OCI-LY7 (cell line): ENCODE results near the gene PHAF1. TPM values are rescaled to one million over a fixed set of nuclear protein-coding genes. Genes with fewer than 3 reads are reported as not detected.

Experiments used
- BruUV-seq: library from RNA; stranded (reverse); fragments of 400-500 nt; replicated peaks from 2 replicates; lab custom pipeline; 2021; lab: Mats Ljungman, UMichigan
- CTCF ChIA-PET: fragments of 300-600 bp; sonication (Branson Sonifier 250); formaldehyde crosslinking; loops from one replicate; lab custom pipeline; 2022; ENCODE audit warnings: antibody characterized with exemption; ENCODE audit not compliant: unreplicated experiment; lab: Charles Lee
- POLR2A ChIA-PET: fragments of 300-600 bp; sonication (Branson Sonifier 250); formaldehyde crosslinking; loops from one replicate; lab custom pipeline; 2022; ENCODE audit warnings: antibody characterized with exemption; lab: Charles Lee
- DNase-seq: peaks from one replicate; pipeline ENCODE4 v3.0.0-alpha.2; 2015; ENCODE audit warnings: low spot score
- H2AFZ ChIP-seq: fragments of 200-600 bp; sonication (generic), shearing (Covaris generic); 2 replicates; pipeline ENCODE4 v1.6.1; 2014; ENCODE audit warnings: mild to moderate bottlenecking, antibody characterized with exemption, low read length, moderate library complexity
- H3K27ac ChIP-seq: fragments of 200-600 bp; sonication (generic); 2 replicates; pipeline ENCODE4 v1.5.1; 2014; ENCODE audit warnings: mixed run types, low read depth, mild to moderate bottlenecking, moderate library complexity, low read length, inconsistent platforms; ENCODE audit not compliant: poor library complexity, severe bottlenecking
- H3K36me3 ChIP-seq: fragments of 200-600 bp; sonication (generic); 2 replicates; pipeline ENCODE4 v1.6.1; 2014; ENCODE audit warnings: mild to moderate bottlenecking, antibody characterized with exemption, low read length, moderate library complexity, mixed read lengths; ENCODE audit not compliant: insufficient read depth
- H3K4me1 ChIP-seq: fragments of 200-600 bp; sonication (generic); 2 replicates; pipeline ENCODE4 v1.5.1; 2014; ENCODE audit warnings: mild to moderate bottlenecking, low read length; ENCODE audit not compliant: insufficient read depth, poor library complexity, severe bottlenecking
- H3K4me2 ChIP-seq: fragments of 200-600 bp; sonication (generic); 2 replicates; pipeline ENCODE4 v1.6.1; 2014; ENCODE audit warnings: mild to moderate bottlenecking, low read length
- H3K4me3 ChIP-seq: fragments of 200-600 bp; sonication (generic); 2 replicates; pipeline ENCODE4 v1.5.1; 2014; ENCODE audit warnings: mild to moderate bottlenecking, low read depth, low read length; ENCODE audit not compliant: poor library complexity, severe bottlenecking
- H3K79me2 ChIP-seq: fragments of 200-600 bp; sonication (generic); 2 replicates; pipeline ENCODE4 v1.6.1; 2016; ENCODE audit warnings: low read depth, mild to moderate bottlenecking, low read length, moderate library complexity, mixed read lengths; ENCODE audit not compliant: insufficient read depth
- H3K9me2 ChIP-seq: fragments of 200-600 bp; sonication (generic); 2 replicates; pipeline ENCODE4 v1.6.1; 2016; ENCODE audit warnings: mild to moderate bottlenecking, low read length, mixed read lengths; ENCODE audit not compliant: insufficient read depth
- H3K9me3 ChIP-seq: fragments of 200-600 bp; sonication (generic); 2 replicates; pipeline ENCODE4 v1.6.1; 2014; ENCODE audit warnings: mild to moderate bottlenecking, mixed run types, low read length, mixed read lengths
- H4K20me1 ChIP-seq: fragments of 200-600 bp; sonication (generic); 2 replicates; pipeline ENCODE4 v1.6.1; 2014; ENCODE audit warnings: mild to moderate bottlenecking, antibody characterized with exemption, low read length, moderate library complexity, mixed read lengths; ENCODE audit not compliant: insufficient read depth
- CTCF ChIP-seq: fragments of 200-600 bp; sonication (generic); conservative IDR thresholded peaks from 2 replicates; pipeline ENCODE4 v1.5.1; 2014; ENCODE audit warnings: mild to moderate bottlenecking, antibody characterized with exemption, low read length, moderate library complexity, mixed read lengths
- EZH2phosphoT487 ChIP-seq: fragments of 200-600 bp; sonication (generic); IDR thresholded peaks from 2 replicates; pipeline ENCODE4 v1.6.1; 2018; ENCODE audit warnings: low read depth, borderline replicate concordance, mild to moderate bottlenecking, mixed run types, antibody characterized with exemption, low read length, moderate library complexity, mixed read lengths
- intact Hi-C: fragments of 100-400 bp; cut with micrococcal nuclease; formaldehyde crosslinking; loops from one replicate; pipeline ENCODE4 v1.10.0; 2022; ENCODE audit not compliant: unreplicated experiment
- total RNA-seq, 2 experiments: library from RNA; depleted of rRNA in 1 of 2; stranded (reverse); fragments of >200 nt in 1 of 2; shearing (Covaris generic) in 1 of 2; gene quantifications; 2 replicates each; pipeline ENCODE4 v1.2.3, GENCODE V29; 2014 to 2022

The PHAF1 gene
- total RNA-seq, 2 experiments from 2014 or later, result 13.9 to 16.8 TPM

DNA sequence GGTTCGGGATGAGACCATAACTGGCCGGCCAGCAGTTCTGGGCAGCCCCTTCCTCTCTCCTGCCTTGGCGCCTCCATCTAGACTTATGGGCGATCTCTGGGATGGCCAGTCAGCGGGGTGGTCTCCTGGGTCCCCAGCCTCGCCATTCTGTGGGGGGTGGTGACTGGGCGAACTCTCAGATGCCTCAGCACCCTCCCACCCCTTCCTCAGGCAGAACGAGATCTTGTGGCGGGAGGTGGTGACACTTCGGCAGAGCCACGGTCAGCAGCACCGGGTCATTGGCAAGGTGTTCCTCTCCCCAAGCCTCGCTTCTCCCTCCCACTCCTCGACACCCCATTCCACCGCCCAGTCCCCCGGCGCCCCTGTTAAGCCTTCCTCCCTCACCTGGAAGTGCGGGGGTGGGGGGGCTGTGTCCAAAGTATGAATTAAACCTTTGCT is 56.4 kb downstream of the PHAF1 start:
- no peak for TF ChIP-seq EZH2phosphoT487
- no peak for TF ChIP-seq CTCF
- Histone ChIP-seq H3K79me2 (no peaks in the 10 kb centered on the region), H3K9me2 (no peaks in the 10 kb centered on the region), H4K20me1 (no peaks in the 10 kb centered on the region), H2AFZ (no peak overlapping the region), H3K36me3 (no peaks in the 10 kb centered on the region), H3K4me2 (no peak overlapping the region), H3K4me1 (peaks cover 12% of the 10 kb centered on the region), H3K4me3 (no peak overlapping the region), H3K9me3 (no peaks in the 10 kb centered on the region), H3K27ac (no peak overlapping the region)
- intact Hi-C loops, result no loop called here
- DNase-seq, result no peak
- BruUV-seq, result no TSS peak
- POLR2A ChIA-PET, result no interaction called here
- CTCF ChIA-PET, result interaction anchor here (0.6 kb wide), 1 partner anchor 78 kb away, joined by 3 read pairs; no protein-coding TSS in a partner anchor

- TF ChIP-seq CTCF (no peak), EZH2phosphoT487 (no peak)
- no peaks in the 10 kb centered on the region for H3K9me2 ChIP-seq
- no peaks in the 10 kb centered on the region for H4K20me1 ChIP-seq
- intact Hi-C loops, result no loop called here
- H3K4me1 ChIP-seq, result peaks cover 12% of the 10 kb centered on the region
- no peak overlapping the region for H2AFZ ChIP-seq
- CTCF ChIA-PET, result no interaction called here
- no peaks in the 10 kb centered on the region for H3K9me3 ChIP-seq
- DNase-seq, result no peak
- no peak overlapping the region for H3K27ac ChIP-seq
- BruUV-seq, result no TSS peak
- H3K4me2 ChIP-seq, result no peak overlapping the region
- H3K4me3 ChIP-seq, result no peak overlapping the region
- H3K79me2 ChIP-seq, result no peaks in the 10 kb centered on the region
- no peaks in the 10 kb centered on the region for H3K36me3 ChIP-seq
- POLR2A ChIA-PET, result no interaction called here
These were observed 56.9 kb downstream of the PHAF1 start for GRCh38 chr16:67166598-67167168.

DNA sequence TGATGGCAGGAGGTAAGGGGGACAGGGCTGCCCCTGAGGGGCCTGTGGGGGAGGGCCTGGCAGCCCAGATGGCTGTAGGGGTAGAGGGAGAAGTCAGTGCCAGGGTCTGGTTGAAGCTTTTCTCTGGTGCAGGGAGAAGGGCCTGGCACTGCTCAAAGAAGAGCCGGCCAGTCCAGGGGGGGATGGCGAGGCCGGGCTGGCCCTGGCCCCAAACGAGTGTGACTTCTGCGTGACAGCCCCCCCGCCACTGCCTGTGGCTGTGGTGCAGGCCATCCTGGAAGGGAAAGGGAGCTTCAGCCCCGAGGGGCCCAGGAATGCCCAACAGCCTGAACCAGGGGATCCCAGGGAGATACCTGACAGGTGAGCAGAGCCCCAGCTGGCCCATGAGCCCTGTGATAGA is 57.8 kb downstream of the PHAF1 start:
- no peaks in the 10 kb centered on the region for H3K36me3 ChIP-seq
- H3K9me2 ChIP-seq, result no peaks in the 10 kb centered on the region
- no peaks in the 10 kb centered on the region for H3K9me3 ChIP-seq
- peaks cover 12% of the 10 kb centered on the region for H3K4me1 ChIP-seq
- TF ChIP-seq CTCF (no peak), EZH2phosphoT487 (no peak)
- BruUV-seq, result no TSS peak
- ChIA-PET POLR2A (no interaction called here), CTCF (interaction anchor here (1.0 kb wide), 1 partner anchor 9 kb away, joined by 7 read pairs; no protein-coding TSS in a partner anchor)
- no peak overlapping the region for H3K4me3 ChIP-seq
- intact Hi-C loops, result no loop called here
- no peak overlapping the region for H3K27ac ChIP-seq
- no peaks in the 10 kb centered on the region for H3K79me2 ChIP-seq
- H2AFZ ChIP-seq, result no peak overlapping the region
- DNase-seq, result no peak
- H3K4me2 ChIP-seq, result no peak overlapping the region
- no peaks in the 10 kb centered on the region for H4K20me1 ChIP-seq
